ENCODE data around the gene ISG15.
A peak's percentile ranks its signal among the peaks of the same experiment; 100 is the strongest.
"Not testable (repeated sequence)": the region's sequence is repeated elsewhere in the genome, so short reads cannot be mapped to it uniquely, and the experiment has no call there.

The ISG15 gene

DNA sequence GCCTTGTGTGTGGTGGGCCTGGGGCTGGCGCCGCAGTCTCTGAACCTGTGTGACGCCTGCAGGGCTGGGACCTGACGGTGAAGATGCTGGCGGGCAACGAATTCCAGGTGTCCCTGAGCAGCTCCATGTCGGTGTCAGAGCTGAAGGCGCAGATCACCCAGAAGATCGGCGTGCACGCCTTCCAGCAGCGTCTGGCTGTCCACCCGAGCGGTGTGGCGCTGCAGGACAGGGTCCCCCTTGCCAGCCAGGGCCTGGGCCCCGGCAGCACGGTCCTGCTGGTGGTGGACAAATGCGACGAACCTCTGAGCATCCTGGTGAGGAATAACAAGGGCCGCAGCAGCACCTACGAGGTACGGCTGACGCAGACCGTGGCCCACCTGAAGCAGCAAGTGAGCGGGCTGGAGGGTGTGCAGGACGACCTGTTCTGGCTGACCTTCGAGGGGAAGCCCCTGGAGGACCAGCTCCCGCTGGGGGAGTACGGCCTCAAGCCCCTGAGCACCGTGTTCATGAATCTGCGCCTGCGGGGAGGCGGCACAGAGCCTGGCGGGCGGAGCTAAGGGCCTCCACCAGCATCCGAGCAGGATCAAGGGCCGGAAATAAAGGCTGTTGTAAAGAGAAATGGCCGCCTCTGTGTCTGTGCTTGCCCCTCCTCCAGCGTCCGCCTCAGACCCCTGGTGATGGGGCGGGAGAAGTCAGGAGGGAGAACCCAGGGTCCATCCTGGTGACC, 788 bp downstream of the ISG15 start:
- DNase-seq (ENCODE audit: low read depth), result no peak

DNA sequence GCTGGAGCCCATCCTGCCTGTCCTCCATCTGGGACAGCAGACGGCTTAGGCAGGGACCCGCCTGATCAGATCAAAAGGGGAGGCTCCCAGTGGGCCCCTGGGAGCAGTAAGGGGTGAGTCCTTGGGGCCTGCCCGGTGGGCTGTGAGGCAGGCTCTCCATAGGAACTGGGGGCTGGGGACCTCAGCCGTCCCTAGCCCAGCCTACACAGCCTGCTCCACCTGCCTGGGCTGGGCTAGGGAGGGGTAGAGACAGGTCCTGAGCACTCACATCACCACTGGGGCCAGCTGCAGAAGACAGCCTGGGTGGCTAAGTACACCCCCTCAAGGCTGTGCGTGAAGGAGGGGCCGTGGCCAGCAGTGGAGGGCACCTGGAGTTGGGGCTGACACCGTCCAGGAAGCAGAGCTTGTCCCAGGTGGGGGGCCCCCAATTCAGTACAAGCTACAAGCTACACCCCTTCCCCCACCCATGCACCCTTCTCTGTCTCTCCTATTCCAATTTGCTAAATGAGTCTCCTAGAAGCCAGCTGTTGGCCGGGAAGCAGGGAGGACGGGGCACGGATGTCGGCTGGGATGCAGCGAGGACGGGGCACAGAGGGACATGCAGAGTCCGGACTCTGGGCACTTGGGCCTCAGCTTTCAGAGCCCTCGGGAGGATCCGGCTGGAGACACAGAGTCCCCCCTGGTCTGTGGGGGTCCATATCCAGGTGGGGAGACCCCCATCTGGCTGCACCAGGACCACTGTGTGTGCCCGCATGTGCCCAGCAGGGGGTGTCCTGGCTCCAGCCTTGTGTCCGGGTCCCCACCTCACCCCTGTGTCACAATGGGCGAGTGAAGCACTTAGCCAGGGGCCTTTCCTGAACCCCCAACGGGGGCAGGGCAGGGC, 1.7 kb downstream of the ISG15 start:
- DNase-seq (ENCODE audit: low read depth), result no peak

DNA sequence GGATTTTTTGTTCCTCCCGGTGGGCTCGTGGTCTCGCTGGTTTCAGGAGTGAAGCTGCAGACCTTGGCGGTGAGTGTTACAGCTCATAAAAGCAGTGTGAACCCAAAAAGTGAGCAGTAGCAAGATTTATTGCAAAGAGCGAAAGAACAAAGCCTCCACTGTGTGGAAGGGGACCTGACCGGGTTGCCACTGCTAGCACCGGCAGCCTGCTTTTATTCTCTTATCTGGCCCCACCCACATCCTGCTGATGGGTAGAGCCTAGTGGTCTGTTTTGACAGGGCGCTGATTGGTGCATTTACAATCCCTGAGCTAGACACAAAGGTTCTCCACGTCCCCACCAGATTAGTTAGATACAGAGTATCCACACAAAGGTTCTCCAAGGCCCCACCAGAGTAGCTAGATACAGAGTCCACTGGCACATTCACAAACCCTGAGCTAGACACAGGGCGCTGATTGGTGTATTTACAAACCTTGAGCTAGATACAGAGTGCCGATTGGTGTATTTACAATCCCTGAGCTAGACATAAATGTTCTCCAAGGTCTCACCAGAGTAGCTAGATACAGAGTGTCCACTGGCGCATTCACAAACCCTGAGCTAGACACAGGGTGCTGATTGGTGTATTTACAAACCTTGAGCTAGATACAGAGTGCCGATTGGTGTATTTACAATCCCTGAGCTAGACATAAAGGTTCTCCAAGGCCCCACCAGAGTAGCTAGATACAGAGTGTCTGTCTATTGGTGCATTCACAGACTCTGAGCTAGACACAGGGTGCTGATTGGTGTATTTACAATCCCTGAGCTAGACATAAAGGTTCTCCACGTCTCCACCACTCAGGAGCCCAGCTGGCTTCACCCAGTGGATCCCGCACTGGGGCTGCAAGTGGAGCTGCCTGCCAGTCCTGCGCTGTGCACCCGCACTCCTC, 4.4 kb downstream of the ISG15 start:
- not testable (repeated sequence) for DNase-seq (ENCODE audit: low read depth)

DNA sequence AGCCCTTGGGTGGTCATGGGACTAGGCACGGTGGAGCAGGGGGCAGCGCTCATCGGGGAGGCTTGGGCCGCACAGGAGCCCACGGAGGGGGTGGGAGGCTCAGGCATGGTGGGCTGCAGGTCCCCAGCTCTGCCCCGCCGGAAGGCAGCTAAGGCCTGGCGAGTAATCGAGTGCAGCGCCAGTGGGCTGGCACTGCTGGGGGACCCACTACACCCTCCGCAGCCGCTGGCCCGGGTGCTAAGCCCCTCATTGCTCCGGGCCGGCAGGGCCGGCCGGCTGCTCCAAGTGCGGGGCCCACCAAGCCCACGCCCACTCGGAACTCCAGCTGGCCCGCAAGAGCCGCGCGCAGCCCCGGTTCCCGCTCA, 5.0 kb downstream of the ISG15 start:
- DNase-seq (ENCODE audit: low read depth), result not testable (repeated sequence)

DNA sequence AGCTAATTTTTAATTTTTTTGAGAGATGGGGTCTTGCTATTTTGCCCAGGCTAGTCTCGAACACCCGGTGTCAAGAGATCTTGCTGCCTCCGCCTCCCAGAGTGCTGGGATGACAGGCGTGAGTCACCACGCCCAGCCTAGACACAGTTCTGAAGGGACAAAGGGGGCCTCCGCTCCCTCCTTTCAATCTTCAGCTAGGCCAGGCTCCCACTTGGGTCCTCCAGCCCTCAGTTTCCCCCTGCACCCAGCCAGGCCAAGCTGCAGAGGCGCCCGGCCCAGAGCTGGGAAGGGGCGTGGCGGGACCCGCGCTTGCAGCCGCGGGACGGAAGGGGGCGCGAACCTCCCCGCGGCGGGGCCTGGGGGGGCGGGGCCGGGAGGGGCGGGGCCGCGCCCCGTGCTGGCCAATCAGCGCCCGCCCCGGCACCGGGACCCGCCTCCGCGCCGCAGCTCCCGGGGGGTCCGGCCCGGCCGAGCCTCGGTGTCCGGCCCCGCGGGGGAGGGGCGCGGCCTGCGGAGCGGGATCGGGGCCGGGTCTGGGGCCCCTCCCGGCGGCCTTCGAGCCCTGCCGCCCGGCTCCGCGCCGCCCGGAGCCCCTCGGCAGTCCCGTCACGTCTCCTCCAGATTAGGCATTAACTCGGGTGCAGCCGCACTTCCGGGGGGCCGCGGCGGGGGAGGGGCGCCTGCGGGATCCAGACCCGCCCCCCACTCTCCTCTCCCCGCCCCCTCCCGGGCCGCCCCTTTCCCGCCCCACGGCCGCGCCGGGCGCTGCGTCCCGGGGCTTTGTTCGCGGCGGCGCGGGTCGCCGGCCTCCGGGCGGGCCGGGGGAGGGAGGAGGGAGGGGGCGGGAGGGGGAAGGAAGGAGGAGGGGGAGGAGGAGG, 6.1 kb downstream of the ISG15 start:
- peak; percentile 82 for DNase-seq (ENCODE audit: low read depth)

DNA sequence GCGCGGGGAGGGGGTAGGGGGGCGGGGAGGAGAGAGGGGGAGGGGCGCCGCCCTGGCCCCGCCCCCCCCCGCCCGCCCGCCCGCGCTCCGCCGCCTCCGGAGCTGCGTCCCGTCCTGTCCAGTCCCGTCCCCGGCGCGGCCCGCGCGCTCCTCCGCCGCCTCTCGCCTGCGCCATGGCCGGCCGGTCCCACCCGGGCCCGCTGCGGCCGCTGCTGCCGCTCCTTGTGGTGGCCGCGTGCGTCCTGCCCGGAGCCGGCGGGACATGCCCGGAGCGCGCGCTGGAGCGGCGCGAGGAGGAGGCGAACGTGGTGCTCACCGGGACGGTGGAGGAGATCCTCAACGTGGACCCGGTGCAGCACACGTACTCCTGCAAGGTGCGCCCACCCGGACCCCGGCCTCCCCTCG, 6.7 kb downstream of the ISG15 start, which contains the start of gene AGRN:
Gene AGRN, plus strand, starts transcription at position 121 of the 405 bp plus-strand sequence. Its CDS starts 53 bp downstream, at position 174.
- DNase-seq (ENCODE audit: low read depth), result no peak

DNA sequence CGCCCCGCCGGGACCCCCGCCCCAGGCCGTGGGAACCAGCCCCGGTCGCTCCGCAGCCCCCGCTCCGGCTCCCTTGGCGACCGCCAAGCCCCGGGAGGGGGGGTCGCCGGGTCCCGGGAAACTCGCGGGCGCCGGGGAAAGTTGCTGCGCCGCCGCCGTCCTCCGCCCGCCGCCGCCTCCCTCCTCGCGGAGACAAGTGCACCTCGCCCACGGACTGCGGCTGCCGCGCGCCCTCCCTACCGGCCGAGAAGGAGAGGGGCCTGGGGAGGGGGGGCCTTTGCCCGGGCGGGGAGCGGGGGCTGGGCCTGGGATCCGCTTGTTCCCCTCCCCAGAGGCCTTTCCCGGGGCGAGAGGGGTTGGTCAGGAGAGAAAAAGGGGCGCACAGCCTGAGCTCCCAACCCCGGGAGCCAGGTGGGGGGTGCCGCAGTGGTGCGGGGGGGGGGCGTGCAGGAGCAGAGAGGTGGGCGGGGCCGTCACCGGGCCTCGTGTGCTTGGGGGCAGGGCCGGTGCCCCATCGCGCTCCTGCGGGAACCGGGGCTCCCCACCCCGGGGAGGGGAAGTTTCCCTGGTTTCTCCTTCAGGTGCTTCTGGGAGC, 7.2 kb downstream of the ISG15 start:
- DNase-seq (ENCODE audit: low read depth), result no peak

DNA sequence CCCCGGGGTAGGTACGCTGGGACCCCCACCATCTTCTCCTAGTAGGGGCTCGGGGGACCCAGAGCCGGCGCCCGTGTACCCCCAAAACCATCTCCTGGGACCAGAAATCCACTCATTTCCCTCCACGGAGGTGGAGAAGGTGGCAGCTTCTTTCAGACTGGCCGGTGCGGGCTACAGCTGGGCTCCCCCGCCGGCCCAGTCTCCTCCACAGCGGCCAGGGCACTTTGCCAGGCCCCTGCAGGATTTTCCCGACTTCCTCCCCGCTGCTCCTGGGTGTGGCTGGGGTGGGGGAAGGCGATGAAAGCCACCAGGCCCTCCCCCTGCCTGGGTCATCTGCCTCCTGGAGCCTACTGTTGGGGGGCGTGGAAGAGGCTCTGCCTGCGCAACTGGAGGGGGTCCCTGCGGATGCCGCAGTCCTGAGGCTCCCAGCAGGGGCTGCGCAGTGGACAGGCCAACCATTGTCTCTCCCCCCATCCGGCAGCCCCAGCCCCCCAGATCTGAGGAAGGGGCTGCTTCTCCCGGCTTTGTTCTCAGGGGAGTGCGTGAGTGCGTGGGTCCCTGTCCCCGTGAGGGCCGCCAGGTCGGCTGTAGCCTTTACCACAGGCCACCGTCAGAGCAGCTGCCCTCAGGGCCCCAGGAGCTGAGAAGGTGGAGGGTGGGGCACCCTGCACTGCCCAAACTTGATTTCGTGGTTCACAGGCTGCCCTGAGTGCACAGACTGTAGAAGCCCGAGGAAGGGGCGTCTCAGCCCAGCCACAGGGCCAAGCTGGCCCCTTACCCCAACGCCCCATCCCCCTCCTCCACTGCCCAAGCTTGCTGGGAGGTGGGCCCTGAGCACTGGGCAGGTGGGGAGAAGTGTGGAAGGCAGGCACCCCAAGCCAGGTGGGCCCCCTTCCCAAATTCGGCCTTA, 8.0 kb downstream of the ISG15 start:
- DNase-seq (ENCODE audit: low read depth), result no peak

DNA sequence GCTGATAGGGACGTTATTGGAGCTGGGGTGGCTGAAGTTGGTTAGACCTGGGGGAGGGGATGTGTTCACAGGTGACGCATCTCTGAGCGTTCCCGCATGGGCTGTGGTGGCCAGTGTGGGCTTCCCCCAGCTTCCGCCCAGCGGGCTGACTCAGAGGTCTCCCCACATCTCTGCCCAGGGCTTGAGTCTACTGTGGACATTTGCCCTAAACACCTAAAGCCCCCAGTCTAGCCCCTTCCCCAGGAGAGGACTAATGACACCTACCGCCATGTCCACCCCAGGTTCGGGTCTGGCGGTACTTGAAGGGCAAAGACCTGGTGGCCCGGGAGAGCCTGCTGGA, 8.6 kb downstream of the ISG15 start:
- no peak for DNase-seq (ENCODE audit: low read depth)

DNA sequence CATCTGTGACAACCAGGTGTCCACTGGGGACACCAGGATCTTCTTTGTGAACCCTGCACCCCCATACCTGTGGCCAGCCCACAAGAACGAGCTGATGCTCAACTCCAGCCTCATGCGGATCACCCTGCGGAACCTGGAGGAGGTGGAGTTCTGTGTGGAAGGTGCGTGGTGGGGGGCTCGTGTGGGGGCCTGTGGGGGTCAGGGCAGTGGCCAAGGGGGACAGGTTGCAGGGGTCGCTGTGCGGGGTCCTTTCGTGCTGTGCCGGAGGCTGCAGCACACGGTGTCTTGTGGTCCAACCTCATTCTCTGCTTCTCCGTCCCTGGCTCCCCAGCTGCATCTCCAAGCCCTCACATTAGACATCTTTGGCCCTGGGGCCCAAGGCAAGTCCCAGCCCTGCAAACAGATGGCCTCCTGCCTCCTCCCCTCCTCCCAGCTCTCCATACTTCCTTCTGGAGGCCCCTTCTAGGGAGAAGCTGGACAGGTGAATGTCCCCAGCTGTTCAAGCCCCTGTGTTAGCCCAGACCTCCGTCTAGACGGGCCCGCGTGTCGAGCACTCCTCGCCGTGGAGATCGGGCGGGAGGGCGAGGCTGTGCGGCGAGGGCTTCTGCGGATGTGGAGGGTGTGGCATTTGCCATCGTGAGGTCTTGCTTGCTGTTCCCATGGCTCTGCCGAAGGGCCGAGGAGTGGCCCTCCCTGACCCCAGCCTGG, 9.2 kb downstream of the ISG15 start:
- DNase-seq (ENCODE audit: low read depth), result no peak

DNA sequence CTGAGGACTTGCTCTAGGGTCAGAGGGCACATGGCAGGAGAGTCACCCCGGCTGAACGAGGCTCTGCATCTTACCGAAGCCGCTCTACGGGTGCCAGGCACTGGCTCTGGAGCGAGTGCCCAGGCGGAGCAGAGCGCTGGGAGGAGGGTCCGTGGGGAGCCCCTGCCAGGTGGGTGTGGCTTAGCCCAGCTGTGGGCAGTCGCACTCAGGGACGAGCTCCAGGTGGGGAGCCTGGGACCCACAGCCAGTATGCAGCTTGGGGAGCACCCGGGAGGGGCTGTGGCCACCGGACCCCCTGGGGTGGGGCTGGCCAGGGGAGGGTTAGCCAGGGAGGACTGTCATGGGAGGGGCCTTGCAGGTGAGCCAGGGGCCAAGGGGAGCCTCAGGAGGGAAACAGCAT, 10.4 kb downstream of the ISG15 start:
- no peak for DNase-seq (ENCODE audit: low read depth)

DNA sequence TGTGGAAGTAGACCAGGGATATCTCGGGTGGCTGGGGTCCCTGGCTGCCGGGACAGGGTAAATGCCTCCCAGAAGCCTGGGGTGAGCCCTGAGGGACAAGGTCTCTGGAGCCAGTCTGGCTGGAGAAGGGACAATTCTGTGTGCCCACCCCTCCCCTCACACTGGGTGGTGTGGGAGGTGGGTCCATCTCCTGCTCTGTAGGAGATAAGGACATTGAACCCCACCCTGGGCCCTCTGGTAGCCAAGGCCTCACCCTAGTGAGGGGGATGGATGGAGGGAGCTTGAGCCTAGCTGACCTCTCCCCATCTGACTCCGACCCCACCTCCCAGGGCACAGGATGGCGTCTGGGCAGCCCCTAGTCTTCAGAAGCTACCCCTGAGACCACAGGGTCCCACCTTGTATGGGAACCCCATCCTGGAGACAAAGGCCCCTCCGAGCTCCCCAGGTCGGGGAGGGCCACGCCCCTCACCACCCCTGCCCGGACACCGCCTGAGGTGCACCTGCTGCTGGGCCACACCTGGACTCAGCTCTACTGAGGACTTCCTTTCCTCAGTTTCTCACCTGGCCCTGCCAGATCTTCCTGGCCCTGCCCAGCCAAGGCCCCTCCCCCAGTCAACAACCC, 11.0 kb downstream of the ISG15 start:
- DNase-seq (ENCODE audit: low read depth), result no peak

DNA sequence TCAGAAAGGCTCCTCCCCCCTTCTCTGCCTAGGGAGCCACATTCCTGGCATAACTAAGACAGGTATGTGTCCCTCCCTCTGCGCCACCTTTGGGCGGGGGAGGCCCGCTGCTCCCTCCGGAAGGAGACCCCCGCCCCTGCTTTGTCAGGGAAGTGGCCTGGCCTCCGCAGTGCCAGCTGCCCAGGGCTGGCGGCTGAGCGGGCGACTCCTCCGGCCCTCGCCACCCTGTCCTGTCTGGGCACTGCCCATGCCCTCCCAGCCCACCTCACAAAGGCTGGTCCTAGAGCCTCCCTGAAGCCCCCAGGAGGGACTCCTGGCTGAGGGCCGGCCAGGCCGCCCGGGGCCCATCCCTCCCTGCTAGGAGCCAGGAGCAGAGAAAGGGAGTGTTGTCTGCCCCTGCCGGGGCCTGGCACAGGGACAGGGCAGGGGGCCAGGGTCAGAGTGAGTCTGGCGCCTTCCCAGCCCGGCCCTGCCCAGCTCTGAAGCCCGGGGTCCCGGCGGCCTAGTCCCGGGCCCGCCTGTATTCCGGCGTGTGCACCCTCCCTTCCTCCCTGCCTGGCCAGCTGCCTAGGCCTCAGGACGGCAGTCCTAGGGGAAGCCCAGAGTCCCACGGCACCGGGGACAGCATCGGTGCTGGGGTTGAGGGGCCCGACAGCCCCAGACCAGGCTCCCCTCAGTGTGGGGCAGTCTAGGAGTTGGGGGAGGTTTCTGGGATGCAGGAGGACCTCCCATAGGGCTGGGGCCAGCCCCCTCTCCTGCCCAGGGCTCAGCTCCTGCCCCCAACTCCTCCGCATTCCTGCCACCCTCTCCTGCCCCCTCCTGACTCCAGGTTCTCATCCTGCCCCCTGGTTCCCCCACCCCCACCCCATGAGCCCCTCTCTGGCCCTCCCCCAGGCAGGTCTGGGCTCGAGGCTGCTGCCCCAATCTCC, 11.7 kb downstream of the ISG15 start:
- no peak for DNase-seq (ENCODE audit: low read depth)

DNA sequence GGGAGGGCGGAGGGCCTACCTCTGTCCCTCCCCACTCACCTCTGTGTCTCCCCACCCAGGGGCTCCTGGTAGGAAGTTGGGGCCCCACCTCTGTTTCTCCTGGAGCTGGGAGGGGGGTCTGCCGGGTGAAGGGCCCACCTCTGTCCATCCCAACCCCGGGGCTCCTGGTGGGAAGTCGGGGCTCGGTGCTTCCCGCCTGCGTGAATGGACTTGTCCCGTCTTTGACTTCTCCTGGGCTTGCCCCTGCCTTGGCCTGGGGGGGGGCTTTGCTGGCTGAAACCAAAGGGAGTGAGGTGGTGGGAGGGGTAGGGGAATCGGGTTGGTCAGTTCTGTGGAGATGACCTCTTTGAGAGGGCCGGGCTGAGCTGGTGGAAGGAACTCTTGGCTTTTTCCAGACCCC, 12.4 kb downstream of the ISG15 start:
- DNase-seq (ENCODE audit: low read depth), result no peak

DNA sequence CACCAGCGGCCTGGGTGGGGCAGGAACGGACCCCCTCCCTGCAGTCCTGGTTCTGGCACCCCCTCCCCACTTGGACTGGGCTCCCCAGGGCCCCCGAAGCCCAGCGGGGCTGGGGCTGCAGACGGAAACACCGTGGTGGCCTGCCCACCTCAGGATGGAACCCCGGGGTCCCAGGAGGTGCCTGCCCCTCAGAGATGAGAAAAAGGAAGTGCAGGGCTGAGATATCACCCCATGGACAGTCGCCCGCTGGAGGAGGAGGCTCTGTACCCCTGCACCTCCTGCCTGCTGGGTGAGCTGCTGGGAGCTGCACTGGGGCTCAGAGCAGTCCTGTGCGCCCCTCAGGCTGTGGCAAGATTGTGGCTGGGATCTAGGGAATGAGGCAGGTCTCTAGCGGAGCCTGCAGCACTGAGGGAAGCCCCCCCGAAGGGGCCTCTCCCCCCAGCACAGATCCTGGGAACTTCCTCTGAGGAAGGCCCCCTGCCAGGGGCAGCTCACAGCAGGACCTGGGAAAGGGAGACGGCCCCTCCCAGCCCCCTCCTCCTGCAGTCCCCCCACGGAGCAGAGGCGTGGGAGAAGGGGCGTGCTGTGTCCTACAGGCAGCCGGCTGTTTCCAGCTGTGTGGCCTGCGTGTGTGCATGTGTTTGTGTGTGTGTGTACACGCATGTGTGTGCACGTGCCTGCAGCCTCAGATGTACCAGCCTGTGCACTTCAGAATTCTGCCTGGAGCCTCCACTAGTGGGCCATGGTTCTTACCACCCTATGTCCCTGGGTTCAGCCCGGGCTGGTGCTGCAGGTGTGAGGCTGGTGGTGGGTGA, 13.5 kb downstream of the ISG15 start:
- no peak for DNase-seq (ENCODE audit: low read depth)

DNA sequence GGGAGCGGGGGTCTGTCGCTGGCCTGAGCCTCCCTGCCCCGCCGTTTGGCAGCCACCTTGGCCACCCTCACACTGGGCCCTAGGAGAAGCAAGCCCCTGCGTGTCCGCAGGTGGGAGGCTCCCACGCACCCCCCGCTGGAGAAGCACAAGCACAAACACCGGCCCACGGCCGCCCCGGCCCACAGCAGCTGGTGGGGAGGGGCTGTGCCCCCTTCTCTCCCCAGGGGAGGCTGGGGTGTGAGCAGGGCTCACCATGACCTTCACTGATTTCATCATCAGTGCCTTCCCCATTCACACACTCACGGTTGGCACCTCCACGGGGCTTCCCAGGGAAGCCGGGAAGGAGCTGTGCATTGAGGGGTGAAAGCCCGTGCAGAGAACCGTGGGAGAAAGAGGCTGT, 14.5 kb downstream of the ISG15 start:
- DNase-seq (ENCODE audit: low read depth), result no peak
